ENCODE results near the gene EDN3.
"Not testable (repeated sequence)": the region's sequence is repeated elsewhere in the genome, so short reads cannot be mapped to it uniquely, and the experiment has no call there.

EDN3 gene

GRCh38 chr20:59336540-59336939 is 36.1 kb downstream of the EDN3 start:
- DNase-seq, result no peak

DNA sequence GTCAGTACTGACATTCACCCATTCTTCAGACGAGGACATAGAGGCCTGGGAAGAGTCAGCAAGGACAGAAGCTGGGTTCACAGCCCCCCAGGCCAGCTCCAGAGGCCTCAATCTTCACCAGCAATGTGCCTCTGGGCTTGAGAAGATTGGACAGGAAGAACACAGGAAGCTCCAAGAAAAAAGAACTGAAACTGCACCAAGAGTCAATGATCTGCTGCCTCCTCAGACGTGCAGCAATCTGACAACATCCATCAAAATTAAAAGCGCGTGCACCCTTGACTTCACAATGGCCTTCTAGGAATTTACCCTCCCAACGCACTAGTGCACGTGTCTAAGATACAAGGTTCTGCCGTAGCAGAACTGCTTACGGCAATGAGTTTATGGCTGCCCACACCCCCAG is 38.0 kb downstream of the EDN3 start:
- DNase-seq, result not testable (repeated sequence)

DNA sequence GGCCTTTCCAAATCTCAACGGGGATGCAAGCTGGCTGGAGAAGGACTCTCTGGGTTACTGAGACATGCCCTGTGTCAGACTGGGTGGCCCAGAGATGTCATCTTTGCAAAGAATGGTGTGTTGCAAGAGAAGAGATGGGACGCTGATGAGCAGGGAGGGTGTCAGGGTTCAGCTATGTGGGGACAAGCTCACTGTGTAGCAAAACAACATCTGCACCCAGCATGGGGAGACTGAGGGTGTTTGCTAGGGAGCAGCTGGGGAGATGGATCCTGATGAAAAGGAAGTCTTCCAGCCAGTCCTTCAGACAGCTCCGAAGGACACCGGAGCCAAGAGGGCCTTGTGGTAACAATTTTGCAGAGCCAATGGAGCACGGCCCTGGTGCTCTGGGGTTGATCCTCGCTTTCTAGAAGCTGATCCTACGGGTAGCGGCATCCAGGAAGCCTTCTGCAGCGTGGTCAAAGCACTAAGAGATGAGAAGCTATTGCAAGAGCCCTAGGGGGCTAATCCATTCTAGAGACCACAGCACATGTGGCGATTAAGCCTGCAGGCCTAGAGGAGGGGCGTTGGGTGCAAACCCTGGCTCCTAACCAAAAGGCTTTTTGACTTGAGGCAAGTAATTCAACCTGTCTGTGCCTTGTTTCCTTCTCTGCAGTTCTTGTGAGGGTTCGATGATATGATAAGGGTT is 39.9 kb downstream of the EDN3 start:
- DNase-seq, result peak; percentile 47

DNA sequence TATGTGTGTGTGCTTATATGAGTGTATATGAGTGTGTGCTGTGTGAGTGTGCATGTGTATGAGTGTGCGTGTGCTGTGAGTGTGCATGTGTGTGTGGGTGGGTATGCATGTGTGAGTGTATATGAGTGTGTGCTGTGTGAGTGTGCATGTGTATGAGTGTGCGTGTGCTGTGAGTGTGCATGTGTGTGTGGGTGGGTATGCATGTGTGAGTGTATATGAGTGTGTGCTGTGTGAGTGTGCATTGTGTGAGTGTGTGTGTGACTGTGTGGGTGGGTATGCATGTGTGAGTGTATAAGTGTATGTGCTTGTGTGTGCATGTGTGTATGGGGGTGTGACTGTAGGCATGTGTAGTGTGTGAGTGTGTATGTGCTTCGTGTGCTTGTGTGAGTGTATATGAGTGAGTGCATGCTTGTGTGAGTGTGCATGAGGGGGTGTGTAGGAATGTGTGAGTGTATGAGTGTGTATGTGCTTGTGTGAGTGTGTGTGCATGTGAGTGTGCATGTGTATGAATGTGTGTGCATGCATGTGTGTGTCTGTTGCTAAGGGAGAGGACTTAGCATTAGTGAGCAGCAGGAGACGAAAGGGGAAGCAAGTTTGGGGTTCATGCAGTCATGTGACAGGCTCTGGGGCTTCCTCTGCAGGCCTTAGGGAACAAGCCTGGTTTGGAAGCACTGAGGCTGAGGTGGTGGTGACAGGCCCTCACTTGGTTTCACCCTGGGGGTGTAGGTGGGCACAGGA is 41.0 kb downstream of the EDN3 start:
- not testable (repeated sequence) for DNase-seq

GRCh38 chr20:59342023-59342957 is 41.9 kb downstream of the EDN3 start:
- peak; percentile 61 for DNase-seq

DNA sequence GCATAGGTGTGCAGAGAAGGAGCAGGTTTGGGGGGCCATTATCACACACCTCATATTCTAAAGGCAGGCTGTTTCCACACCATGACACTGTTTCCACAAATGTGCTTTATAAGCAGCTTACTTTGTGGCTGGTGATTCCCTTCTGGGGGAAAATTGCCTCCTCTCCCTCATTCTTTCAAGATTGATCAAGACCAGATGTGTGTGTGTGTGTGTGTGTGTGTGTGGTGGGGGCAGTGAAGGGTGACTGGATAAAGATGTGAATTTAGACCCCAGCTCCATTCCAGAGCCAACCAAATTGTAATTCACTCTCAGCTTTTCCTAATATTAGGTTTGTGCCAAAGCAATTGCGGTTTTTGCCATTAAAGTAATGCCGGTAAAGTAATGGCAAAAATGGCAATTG is 45.6 kb downstream of the EDN3 start:
- DNase-seq, result peak; percentile 86

DNA sequence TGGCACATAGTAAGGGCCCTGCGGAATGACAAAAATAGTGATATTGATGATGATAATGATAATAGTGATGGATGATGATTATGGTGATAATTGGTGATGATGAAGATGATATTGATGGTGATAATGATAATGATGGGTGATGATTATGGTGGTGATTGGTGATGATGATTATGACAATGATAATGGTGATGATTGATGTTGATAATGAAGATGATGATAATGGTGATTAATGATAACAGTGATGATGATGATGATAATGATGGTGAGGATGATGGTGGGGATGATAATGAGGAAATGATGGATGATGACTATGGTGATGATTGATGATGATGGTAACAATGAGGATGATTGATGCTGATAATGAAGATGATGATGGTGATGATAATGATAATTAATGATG is 48.9 kb downstream of the EDN3 start:
- no peak for DNase-seq

DNA sequence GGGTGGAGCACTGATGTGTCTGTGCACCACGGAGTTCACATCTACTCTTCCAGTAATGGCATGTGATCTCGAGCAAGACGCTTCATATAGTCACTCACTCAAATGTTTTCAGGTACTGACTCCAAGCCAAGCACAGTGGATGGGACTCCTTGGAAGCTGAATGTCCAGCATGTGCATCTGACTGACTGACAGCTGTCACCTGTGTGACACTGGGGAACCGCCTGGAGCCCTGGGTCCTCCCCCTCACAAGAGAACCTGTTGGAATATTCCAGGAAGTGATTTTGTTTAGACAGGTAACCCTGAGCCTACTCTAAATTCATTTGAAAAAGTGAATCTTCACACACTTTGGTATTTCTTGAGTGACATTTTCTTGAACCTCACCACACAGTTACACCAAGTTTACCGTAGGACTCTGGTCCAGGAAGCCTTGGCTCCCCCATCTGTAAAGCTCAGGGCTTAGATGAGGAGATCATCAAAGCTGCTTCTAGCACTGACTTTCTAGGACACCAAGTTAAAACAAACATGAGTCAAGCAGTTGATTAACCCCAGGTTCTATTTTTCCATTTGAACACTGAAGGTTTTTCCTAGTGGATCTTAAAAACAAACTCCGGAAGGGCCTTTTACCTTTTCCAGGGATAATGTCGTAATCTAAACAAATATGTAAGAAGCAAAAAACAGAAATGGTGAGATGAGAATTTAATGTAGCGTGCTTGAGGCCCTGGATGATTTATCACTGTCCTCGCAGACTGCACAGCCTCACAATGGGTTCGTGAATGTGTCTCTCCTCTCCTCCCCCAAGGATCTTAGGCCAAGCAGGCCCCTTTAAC is 50.1 kb downstream of the EDN3 start:
- peak; percentile 64 for DNase-seq

GRCh38 chr20:59351157-59352040 is 51.0 kb downstream of the EDN3 start:
- DNase-seq, result peak; percentile 96

DNA sequence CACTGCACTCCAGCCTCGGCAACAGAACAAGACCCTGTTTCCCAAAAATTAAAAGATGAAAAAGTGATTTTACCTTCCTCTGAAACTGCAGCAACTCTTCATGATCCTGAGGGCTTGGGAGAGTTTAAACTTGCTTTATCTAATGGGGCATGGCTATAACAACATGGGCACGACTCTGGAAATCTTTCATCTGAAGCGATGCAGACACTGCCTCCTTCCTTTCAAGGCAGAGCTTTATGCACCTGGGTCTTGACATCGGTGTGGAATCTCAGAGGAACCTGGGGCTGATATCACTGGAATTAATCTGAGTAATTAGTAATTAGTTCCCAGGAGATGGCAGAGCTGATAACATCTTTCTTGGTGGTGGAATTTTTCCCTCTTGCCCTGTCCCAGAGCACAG is 52.1 kb downstream of the EDN3 start:
- DNase-seq, result no peak

GRCh38 chr20:59352990-59353389 is 52.6 kb downstream of the EDN3 start:
- no peak for DNase-seq

- no peak for DNase-seq
Measured at GRCh38 chr20:59354460-59354859, 54.0 kb downstream of the EDN3 start.

GRCh38 chr20:59355242-59355641 is 54.8 kb downstream of the EDN3 start:
- DNase-seq, result no peak

GRCh38 chr20:59356662-59357165 is 56.3 kb downstream of the EDN3 start:
- DNase-seq, result no peak

DNA sequence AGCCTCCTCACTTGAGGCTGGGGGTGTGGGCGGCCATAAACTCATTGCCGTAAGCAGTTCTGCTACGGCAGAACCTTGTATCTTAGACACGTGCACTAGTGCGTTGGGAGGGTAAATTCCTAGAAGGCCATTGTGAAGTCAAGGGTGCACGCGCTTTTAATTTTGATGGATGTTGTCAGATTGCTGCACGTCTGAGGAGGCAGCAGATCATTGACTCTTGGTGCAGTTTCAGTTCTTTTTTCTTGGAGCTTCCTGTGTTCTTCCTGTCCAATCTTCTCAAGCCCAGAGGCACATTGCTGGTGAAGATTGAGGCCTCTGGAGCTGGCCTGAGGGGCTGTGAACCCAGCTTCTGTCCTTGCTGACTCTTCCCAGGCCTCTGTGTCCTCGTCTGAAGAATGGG is 58.4 kb downstream of the EDN3 start:
- not testable (repeated sequence) for DNase-seq

- no peak for DNase-seq
Measured at GRCh38 chr20:59359906-59360725, 59.7 kb downstream of the EDN3 start.

- no peak for DNase-seq
Measured at GRCh38 chr20:59360934-59361333, 60.5 kb downstream of the EDN3 start.

DNA sequence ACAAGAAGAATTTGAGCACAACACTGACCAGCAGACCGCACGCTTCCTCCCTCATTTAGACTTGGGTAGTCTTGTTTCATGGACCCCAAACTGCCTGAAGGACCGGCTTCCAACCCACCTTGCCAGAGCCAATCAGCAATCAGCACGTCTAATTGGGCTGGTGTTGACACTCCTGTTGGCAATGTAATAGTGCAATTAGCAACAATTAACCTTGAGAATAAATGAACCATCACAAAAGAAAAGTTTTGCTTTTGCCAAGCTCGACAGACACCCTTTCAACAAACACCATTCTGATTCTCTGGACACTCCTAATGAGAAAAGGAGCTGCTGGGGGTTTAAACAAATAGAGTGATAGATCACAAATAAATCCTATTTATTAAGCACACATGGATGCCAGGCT is 61.0 kb downstream of the EDN3 start:
- DNase-seq, result no peak

DNA sequence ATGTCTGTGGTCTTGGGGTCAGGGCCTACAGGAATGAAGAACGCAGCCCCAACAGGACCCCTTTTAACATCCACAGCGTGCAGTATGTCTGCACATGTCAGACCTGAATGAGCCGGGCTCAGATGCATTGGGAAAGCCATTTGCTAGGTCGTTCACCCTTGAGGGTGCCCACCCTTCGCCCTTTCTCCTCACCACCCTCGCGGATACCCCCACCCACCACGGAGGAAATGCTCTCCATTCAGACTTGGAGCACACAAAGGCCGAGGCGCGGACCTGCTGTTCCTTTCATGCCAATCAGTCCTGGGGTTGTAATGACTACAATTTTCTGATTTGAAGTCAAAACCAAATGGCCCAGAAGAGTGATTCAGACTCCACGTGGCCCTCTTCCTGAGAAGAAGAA is 62.7 kb downstream of the EDN3 start:
- no peak for DNase-seq

DNA sequence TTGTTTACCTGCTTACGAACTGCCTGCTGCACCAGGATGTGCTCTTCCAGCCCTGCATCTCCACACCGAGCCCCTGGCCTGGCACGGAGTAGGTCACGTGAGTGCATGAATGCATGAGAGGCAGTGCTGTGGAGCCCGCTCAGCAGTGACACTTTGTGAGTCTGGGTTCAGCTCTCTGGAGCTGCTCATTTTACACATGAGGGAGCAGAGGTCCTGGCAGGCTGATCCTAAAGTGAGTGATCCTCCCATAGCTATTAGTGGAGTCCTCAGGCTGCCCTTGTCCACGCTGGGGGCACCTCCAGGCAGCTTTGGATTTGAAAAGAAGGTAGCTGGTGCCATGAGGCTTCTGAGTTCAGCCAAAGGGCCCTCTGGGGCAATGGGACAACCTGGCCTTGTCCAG is 64.2 kb downstream of the EDN3 start:
- no peak for DNase-seq

Data from fibroblast of skin of right quadriceps (primary cell).